Activated effector memory CD4-positive, alpha-beta T cell treated with anti-CD3 and anti-CD28 coated beads, Interleukin-2, amount 50 U/mL, for 16 hours (primary cell): Measurements from ENCODE around the gene SIAH1.
"Not testable (repeated sequence)": the region's sequence is repeated elsewhere in the genome, so short reads cannot be mapped to it uniquely, and the experiment has no call there.

ENCODE experiments used
- DNase-seq: peaks from one replicate; pipeline ENCODE4 v3.0.0-alpha.2; 2020

The SIAH1 gene

GRCh38 chr16:48365601-48366164, 19.5 kb downstream of the SIAH1 start:
- DNase-seq: peak; percentile 93

- DNase-seq: no peak
Measured at GRCh38 chr16:48365025-48365600, 20.1 kb downstream of the SIAH1 start.

GRCh38 chr16:48361540-48362144, 23.6 kb downstream of the SIAH1 start:
- no peak for DNase-seq

GRCh38 chr16:48361012-48361411, 24.2 kb downstream of the SIAH1 start:
- DNase-seq: no peak

DNA sequence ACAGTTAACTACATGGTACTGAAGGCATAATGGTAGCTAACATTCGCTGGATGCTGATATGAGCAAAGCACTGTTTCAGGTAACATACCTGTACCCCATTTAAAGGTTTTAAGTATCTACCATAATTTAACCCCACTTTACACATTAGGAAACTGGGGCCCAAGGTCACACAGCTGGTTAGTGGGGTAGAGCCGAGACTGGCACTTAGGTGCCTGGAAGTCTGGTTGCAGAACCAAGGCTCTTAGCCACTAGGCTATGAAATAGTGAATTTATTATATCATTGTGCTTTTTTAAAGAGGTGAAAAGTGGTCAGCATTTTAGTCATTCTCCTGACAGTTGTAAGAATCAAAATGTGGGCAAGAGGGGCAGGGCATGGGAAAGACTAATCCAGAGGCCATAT, 25.2 kb downstream of the SIAH1 start:
- DNase-seq: no peak

DNA sequence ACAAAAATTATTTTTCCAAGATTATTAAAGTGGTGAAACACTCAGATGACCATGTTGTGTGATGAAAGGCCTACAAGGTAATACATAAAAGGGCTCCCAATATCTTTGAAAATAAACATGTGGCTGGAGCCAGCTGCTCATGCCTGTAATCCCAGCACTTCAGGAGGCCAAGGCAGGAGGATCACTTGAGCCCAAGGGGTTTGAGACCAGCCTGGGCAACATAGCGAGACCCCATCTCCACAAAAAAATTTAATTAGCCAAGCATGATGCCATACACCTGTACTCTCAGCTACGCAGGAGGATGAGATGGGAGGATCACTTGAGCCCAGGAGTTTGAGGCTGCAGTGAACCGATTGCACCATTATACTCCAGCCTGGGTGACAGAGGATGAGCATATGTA, 26.8 kb downstream of the SIAH1 start:
- DNase-seq: no peak

- no peak for DNase-seq
Measured at GRCh38 chr16:48356633-48357376, 28.4 kb downstream of the SIAH1 start.

DNA sequence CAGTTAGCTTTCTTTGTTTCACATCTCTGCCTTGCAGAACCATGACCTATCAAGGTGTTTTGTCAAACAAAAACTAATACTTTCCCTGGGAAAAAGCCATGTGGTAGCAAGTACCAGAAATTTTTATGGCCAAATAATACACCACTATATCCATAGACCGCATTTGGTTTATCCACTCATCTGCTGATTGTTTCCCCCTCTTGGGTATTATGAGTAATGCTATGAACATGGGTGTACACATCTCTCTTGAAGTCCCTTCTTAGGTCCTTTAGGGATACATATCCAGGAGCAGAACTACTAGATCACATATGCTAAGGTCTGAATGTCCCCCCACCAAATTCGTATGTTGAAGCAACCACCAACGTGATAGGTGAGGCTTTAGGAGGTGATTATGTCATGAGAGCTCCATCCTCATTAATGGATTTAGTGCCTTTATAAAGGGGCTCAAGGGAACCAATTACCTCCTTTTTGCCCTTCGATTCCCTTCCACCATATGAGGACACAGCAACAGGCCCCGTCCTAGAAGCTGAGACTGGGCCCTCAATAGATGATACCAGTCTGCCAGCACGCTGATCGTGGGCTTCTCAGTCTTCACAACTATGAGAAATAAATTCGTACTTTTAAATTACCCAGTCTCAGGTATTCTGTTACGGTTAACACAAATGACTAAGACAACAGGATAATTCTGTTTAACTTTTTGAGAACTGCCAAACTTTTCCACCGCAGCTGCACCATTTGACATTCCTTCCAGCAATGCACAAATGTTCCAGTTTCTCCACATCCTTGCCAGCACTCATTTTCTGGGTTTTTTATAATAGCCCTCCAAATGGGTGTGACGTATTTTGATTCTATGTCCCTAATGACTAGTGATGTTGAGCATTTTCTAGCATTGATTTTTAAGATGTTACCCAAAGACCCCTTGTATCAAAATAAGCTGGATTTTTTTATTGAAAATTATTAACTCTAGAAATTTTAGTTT, 30.0 kb downstream of the SIAH1 start:
- no peak for DNase-seq

DNA sequence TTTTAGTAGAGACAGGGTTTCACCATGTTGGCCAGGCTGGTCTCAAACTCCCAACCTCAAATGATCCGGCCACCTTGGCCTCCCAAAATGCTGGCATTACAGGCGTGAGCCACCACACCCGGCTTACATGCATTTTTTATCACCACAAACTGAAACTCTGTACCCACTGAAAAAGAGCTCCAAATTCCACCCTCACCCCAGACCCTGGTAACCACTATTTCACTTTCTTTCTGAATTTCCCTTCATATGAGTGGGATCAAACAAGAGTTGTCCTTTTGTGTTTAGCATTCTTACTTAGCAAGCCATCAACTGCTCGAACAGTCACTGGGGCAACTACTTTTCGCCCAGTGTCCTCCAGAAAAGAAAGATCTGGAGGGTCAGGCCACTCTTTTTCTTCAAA, 30.8 kb downstream of the SIAH1 start:
- not testable (repeated sequence) for DNase-seq

GRCh38 chr16:48353565-48354163, 31.5 kb downstream of the SIAH1 start:
- DNase-seq: peak; percentile 85

DNA sequence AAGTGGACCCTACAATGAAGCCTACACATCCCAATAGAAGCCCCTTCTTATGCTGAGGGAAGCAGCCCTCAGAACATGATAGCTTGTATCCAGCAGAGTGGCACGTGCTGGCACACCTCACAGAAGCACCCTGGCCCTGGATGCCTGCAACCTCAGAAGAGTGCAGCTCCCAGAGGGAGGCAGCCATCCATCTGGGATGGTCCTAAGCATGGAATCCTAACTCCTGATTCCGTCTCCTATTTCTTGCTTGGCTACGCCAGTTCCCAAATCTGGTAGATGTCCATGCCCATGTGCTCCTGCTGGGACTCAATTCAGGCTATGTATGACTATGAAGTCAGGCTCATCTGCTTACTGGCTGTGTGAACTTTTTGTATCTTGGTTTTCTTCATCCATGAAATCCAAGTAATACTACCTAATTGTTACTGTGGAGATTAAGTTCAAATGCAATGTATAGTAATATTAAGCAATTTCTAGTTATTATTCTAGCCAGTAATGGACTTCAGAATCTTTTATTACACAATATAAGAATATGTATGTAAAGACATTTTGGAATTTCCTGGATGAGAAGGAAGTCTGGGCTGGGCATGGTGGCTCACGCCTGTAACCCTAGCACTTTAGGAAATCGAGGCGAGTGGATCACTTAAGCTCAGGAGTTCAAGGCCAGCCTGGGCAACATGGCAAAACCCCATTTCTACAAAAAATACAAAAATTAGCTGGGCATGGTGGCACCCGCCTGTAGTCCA, 32.4 kb downstream of the SIAH1 start:
- DNase-seq: no peak

DNA sequence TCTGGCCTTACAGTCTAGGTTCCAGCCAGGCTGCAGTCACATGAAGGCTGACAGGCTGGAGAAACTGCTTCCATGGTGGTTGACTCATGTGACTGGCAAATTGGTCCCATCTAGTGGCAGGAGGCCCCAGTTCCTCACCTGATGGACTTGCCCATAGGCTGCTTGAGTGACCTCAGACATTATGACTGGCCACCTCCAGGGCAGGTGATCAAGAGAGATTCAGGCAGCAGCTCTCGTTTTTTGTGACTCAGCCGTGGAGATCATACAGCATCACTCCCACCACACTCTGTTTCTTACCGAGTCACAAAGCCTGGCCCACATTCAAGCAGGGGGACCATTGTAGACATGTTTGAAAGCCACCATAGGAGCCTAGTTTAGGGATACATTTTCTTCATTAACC, 34.5 kb downstream of the SIAH1 start:
- DNase-seq: no peak

DNA sequence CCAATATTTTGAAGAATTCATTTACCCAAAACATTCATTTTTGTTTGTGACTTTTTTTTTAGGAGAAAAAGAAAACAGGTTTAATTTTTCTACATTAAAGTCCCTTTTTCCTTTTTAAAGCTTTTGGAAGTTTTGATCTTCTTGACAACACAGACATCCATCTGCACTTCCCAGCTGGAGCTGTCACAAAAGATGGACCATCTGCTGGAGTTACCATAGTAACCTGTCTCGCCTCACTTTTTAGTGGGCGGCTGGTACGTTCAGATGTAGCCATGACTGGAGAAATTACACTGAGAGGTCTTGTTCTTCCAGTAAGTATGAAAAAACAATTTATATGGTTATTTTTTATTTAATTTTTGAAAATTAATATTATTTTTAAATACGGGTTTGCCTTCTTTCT, 37.2 kb downstream of the SIAH1 start:
- no peak for DNase-seq

- no peak for DNase-seq
Measured at GRCh38 chr16:48347191-48347865, 37.9 kb downstream of the SIAH1 start.

DNA sequence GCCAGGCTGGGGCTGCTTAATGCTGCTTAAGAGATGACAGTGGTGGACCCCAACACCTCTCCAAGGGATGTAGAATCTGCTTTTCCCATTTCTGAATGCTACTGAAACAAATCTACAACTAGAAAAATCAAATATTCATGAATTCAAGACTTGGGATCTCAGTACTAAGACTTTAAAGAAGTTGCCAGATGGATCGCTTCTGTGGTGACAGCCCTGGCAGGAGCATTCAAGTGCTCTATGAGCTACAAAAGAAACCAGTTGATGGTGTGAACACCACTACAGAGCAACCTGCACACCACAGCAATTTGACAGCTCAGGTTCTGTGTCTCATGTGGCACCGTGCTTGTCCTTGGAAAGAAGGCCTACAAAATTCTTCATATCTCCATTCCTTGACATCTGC, 42.6 kb downstream of the SIAH1 start:
- no peak for DNase-seq

GRCh38 chr16:48340054-48340453, 45.2 kb downstream of the SIAH1 start:
- no peak for DNase-seq

DNA sequence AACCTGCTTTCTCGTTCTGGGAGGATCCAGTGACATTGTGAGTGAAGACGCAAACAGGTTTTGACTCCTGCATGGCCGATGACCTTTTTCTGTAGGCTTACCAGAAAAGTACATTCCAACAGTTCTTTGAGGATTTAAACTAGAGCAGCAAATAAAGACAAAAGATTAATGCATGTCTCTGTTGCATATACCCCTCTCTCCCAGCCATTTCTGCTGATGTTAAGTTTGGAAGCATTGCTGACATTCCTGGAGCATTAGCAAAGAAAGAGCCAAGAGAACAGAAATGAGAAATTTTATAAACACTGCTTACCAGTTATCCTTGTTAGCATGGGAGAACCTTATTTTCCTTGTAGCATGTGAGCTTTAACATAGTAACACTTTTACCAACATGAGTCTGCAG, 49.3 kb downstream of the SIAH1 start:
- DNase-seq: no peak

DNA sequence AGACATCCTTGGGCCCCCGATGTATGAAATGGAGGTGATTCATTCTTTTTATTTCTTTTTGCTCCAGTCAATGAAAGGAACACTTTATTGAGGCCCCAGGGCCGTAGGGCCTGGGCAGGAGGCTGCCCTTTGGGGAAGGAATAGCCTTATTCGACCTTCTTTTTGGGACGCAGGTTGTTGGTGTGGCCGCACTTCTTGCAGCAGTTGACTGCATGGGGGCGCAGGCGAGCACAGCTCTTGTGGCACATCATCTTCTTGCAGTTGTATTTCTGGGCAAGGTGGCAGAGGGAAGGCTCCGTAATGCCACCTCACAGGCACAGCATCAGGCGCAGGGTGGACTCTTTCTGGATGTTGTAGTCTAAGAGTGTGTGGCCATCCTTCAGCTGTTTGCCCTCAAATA, 50.9 kb downstream of the SIAH1 start:
- no peak for DNase-seq

DNA sequence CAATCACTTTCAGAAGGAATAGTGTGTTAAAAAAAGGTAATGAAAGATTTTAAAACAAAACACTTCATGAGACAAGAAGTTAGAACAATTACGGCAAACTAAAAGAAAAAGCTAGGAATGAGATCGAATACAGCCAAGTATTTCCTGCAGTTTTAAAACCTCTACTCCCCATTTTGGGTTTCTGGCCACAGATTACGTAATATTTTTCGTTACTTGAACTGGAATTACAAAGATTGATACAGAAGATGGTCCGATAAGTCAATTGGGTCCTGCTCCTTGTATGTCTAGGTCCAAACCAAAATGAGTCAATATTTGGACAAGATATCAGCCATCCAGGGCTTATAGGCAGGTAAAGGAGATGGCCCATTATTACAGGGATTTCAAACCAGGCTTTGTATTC, 52.2 kb downstream of the SIAH1 start:
- DNase-seq: no peak

DNA sequence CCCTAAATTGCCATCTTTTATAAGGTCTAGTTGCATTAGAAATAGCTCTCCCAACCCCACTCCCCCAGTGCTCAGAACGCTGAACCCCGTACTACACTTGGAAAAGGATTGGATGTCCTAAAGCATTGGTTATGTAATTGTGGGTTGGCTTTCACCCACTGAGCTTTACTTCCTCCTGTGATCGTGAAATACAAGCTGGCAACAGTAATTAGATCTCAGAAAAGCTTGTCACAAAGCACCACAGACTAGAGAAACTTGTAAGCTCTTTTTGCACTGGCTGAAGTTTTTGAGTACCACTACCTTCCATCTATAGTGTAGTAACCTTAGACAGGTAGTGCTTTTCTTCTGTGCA, 54.4 kb downstream of the SIAH1 start:
- DNase-seq: no peak

DNA sequence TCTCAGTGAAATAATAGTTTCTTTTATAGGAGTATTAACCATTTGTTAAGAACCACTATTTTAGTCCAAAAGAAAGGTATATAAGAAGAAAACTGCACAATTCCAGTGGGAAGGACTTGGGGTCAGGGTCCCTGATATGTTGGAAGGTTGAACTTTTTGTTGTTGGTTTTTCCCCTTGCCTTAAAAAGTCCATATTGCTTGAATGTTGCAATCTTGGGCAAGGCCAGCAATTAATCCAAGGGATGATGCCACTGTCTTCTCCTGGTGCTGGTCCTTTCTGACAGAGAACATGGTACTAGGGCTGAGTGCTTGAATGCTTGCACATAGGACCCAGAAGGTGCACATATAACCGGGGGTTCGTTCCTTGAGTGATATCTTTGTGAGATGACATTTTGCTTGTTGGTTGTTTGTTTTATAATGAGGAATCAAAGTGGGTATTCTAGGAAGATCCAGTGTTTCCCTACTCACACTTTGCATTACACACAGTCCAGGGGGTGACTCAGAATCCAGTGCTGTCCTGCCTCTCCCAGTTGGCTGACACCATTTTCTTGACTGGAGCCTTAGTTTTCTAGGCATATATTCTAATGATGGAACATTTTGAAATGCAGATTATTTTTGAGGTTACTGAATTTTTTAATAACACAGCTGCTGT, 54.9 kb downstream of the SIAH1 start:
- no peak for DNase-seq
